ENCODE results near the gene DENND5A.

Gene DENND5A

GRCh38 chr11:9265211-9266131 is at the start of gene DENND5A:
TSS of gene DENND5A (minus strand) at chr11:9265350. CDS start at chr11:9265069, 281 bp downstream.
- DNase-seq: peak; percentile 64

DNA sequence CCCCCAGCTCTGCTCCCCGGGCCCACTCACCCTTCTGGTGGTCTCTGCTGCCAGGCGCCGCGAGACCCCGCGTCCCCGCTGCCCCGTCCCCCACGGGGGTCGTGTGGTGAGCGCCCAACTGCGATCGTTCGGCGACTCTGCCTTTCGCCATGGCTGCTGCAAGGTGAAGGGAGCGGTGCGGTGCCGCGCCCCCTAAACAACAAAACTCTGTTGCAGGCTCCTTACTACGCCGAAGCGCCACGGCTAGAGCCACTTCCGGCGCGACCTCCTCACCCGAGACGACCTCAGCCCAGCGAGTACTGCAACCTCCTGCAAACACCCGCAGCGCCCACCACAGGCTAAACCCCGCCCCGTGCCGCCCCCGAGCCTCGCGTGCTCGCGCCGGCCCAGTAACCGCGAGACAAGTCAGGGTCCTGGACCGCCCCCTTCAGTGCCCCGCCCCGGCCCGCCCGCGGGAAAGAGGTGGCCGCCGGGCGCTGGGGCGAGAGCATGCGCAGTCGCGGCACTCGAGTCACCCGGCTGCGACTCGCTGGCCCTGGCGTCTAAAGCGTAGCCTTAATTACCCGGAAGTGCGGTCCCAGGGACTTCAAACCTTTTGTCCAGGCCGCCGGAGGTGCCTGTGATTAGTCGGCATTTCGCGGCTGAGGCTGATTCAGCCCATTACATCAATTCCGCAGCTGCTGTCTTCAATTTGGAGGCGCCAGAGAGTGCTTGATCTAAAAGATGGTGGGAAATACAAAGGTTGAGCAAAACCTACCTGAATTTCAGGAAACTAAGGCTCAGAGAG is 49.3 kb upstream of the DENND5A start, which contains the start of gene TMEM41B:
Gene TMEM41B (minus strand): TSS at position 303 of the 787 bp plus-strand sequence. CDS start 152 bp downstream, at position 151.
- peak; percentile 100 for DNase-seq

GRCh38 chr11:9313648-9314290 is 48.6 kb upstream of the DENND5A start:
- DNase-seq: peak; percentile 25

DNA sequence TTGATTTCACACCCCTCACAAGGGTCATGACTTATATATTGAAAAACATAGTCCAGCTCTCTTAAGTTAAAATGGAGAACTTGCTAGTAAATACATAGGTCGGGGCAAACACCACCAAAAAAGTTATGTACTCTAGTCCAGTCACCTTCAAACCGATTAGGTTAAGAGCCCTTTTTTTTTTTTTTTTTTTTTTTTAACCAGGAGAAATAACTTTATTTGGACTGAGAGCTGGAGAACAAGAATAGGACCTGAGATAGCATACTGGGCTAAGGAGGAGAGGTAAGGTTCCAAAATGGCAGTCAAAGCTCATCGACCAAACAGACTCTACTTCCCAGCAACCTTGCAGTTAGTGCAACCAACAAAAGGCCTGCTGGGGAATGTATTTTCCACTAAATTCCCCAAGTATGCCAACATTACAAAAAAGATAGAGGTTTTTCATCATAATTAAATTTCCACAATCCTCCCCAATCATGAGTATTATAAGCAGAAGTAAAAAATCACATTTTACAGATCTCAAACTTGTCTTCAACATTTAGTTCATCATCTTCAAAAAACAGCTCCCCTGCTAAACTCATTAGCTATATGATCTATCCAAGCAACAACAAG is 45.4 kb upstream of the DENND5A start:
- DNase-seq: no peak

GRCh38 chr11:9304178-9304577 is 39.0 kb upstream of the DENND5A start:
- DNase-seq: no peak

- no peak for DNase-seq
These were observed 37.3 kb upstream of the DENND5A start for GRCh38 chr11:9302448-9302847.

DNA sequence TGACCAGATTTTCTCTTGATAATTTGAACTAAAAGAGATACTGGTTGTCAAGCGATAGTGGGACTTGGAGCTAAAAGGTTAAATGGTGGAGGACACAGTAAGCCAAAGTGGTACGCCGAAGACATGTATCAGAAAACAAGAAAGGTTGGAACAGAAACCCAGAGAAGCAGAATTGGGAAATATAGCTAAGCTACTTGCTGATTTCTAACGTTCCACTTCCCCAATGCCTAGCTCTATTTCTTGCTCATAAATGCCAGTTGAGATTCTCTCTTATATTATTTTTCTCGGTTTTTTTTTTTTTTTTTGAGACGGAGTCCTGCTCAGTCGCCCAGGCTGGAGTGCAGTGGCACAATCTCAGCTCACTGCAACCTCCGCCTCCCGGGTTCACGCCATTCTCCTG is 36.6 kb upstream of the DENND5A start:
- no peak for DNase-seq

- no peak for DNase-seq
These were observed 28.5 kb upstream of the DENND5A start for GRCh38 chr11:9293646-9294045.

DNA sequence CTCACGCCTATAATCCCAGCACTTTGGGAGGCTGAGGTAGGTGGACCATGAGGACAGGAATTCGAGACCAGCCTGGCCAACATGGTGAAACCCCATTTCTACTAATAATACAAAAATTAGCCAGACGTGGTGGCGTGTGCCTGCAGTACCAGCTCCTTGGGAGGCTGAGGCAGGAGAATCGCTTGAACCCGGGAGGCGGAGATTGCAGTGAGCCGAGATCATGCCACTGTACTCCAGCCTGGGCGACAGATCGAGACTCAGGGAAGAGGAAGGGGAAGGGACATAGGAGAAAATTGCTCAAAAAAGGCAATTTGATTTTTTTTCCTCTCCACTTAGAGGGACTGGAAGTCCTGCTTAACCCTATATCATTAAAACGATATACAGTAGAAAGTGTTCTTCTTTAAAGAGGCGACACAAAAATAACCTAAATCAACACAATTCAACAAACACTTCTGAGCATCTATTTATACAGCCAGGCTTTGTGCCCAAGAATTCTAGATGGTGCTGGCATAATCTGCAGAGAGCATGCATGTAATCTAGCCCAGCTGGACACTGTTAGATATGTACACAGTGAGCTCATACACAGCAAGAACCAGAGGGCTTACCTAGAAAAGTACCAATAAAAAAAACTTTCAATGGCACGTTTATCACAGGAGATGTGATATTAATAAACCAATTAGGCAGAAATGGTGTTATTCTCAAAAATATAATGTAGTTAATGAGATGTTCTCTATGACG is 20.9 kb upstream of the DENND5A start:
- no peak for DNase-seq

DNA sequence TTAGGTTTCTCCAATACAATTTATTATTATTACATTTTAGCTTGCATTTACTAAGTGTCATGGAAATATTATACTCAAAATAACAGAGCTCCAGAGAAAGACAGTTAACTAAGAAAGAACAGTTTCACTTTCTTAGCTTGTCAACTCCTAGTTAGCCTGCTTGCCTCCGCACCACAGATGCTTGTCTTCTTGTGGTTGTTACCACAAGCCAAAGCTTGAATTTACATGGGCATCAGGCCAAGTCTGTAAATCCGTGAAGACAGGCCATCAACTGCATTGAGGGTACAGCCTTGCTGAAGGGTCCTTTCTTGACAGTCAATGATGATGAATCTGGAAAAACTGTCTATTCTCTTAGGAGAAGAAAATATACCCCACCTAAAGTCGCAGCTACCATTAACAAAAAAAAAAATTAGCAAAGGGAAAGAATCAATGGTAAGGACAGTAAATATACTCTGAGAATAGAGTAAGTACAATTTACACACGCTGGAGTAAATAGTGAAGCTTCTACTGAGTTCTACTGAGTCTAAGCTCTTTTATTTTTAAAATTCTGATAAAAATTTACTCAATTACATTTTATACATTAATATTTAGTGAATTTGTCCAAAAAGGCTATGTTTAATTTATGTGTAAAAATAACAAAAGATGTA is 15.6 kb upstream of the DENND5A start:
- DNase-seq: peak; percentile 27

DNA sequence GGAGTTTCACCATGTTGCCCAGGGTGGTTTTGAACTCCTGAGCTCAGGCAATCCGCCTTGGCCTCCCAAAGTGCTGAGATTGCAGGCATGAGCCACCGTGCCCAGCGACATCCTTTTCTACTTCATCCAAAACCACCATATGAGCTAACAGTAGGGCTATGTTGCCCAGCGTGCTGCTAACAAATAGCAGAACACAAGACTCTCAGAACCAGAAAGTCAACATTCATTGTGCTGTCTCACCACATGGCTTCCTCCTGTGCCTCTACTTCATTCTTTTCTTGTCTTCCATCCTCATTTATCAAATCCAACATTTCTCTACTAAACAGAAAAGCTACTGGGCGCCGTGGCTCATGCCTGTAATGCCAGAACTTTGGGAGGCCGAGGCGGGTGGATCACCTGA is 12.0 kb upstream of the DENND5A start:
- no peak for DNase-seq

GRCh38 chr11:9276571-9276970 is 11.4 kb upstream of the DENND5A start:
- no peak for DNase-seq

DNA sequence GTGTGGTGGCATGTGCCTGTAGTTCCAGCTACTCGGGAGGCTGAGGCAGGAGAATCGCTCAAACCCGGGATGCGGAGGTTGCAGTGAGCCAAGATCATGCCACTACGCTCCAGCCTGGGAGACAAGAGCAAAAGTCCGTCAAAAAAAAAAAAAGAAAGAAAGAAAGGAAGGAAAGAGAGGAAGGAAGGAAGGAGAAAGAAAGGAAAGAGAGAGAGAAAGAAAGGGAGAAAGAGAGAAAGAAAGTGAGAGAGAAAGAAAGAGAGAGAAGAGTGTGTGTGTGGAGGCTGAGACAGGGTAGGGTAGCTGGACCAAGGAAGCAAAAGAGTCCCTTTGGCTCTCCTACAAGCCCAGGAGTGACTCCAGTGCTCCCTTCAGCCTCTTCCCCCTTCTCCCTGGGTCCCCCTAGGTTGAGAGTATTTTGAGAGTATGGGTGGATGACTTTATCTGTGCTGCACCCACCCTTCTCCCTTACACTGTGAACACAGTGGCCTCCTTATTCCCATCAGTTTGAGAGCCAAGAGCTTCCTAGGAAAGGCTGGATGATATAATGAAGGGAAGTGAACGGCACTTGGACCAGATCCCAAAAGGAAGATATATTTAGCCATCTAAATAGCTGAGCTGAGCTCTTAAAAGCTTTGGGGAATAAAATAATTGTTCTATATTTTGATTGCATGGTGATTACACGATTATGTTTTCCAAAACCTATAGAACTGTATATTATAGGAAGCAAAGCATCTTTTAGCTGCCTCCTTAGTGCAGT is 9.5 kb upstream of the DENND5A start:
- no peak for DNase-seq

DNA sequence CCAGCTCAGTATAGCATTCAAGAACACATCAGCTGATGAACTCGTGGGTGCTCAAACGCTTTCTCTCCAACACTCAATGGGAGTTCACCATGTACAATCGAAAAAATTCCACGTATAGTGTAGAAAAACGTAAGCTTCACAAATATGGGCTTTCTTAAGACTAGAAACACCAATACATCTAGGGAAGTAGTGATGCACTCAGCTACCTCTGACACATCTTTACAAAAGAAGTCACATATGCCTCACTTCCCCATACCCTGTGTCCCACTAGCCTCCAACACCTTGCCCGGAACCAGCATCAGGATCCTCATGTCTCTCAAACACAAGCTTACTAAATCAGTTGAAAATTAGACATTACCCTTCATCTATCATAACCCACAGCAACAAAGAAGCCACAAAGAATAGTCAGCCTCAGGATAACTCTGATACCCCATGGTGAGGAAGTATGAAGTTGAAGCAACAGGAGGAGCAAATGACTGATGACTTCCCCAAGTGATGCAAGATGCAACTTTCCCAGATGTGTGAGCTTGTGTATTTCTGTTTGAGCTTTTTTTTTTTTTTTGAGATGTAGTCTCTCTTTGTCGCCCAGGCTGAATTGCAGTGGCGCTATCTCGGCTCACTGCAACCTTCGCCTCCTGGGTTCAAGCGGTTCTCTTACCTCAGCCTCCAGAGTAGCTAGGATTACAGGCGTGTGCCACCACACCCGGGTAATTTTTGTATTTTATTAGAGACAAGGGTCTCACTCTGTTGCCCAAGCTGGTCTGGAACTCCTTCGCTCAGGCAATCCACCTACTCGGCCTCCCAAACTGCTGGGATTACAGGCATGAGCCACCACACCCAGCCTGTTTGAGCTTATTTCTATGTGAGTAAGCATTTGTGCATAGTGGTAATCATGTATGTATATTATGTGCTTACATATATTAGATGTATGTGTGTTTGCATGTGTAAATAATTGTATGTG is 8.5 kb upstream of the DENND5A start:
- DNase-seq: no peak

DNA sequence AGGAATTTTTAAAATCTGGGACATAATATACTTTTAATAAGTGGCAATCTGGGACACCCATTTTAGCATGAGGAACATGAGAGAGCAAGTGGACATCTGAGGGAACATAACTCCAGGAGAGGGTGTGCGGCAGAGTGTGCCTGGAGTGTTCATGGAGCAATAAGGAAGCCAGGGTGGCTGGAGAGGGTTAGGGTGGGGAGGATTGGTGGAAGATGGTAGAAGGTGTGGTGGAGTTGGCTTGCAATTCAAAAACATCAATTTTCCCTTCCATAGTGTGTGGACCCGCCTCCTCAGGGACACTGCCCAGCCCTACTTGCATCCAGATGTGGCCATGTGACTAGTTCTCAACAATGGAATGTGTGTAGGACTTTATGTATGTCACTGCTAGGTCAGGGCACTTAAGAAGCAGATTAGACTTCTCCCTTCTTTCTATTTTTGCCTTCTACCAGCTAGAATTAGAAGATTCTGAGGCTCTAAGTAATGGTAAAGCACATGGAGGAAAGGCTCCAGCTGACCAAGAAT is 4.4 kb upstream of the DENND5A start:
- no peak for DNase-seq

DNA sequence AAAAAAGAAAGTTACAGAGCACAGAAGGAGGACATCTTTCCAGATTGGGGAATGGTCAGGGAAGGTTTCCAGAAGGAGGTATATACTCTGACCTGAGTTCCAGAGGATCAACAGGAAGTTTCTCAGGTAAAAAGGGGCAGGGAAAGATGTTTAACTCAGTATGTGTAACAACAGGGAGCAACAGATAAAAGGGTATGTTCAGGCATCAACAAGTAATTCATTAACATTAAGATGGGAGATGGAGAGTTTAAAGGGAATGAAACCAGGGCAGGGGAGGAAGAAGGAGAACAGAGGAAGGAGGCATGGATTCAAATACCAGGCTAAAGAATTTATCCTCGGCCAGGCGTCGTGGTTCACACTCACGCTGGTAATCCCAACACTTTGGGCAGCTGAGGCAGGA is 2.5 kb upstream of the DENND5A start:
- no peak for DNase-seq

DNA sequence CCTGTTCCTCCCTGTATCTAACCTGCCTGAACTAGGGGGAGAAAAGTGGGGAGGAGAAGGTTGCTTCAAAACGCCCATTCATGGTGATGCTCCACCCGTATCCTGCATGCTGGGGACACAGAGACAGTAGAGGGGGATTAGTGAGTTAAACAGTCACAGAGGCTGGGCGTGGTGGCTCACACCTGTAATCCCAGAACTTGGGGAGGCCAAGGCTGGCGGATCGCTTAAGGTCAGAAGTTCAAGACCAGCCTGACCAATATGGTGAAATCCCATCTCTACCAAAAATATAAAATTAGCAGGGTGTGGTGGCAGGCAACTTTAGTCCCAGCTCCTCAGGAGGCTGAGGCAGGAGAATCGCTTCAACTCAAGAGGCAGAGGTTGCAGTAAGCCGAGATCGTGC is 1.8 kb upstream of the DENND5A start:
- DNase-seq: no peak

- DNase-seq: no peak
These were observed 1.1 kb upstream of the DENND5A start for GRCh38 chr11:9266132-9266736.
